Pulmonary artery endothelial cell (primary cell): ENCODE data around the gene LRRC8D. TPM values are rescaled to one million over a fixed set of nuclear protein-coding genes. Genes with fewer than 3 reads are reported as not detected.
"Not testable (repeated sequence)": the region's sequence is repeated elsewhere in the genome, so short reads cannot be mapped to it uniquely, and the experiment has no call there.

Source experiments
- DNase-seq: peaks from one replicate; pipeline ENCODE4 v3.0.0-alpha.2; 2011; ENCODE audit warnings: low read depth, low spot score
- total RNA-seq: library from RNA; depleted of rRNA; stranded (reverse); fragments of >200 nt; gene quantifications from 2 replicates; pipeline ENCODE4 v1.2.3, GENCODE V29; 2014

LRRC8D gene
- total RNA-seq, 1 donor from 2014 or later = 26.4 TPM

DNA sequence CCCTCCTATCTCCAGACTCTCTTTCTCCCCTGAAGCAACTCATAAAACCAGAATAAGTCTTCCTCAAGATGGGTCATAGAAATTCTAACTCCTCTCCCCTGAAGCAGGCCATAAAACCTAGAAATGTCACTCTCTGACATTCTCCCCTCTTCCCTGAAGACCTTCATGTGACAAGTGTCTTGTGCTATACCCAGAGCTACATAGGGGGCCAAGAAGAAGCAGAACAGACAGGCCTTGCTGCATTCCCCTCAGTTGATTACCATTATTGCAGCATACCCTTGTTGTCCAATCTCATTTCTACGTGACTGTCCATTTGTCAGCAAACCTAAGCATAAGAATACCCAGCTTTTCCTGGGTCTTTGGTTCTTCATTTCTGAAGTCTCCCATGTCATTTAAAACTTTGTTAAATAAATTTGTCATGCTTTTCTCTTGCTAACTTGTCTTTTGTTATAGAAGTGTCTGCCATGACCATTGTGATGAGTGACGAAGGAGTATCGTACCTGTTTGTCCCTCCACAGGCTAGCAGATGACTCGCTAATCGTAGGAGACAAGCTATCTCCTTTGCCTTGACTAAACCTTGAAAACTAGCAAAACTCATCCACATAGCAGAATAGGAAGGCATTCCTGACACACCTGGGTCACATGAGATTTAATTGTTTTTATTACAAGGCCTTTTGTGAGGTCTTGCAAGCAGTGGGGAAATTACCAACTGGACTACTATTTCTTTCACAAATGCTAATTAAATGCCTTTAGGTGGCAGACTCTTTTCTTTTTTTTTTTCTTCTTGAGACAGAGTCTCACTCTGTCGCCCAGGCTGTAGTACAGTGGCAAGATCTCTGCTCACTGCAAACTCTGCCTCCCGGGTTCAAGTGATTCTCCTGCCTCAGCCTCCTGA is 134.7 kb downstream of the LRRC8D start:
- DNase-seq = no peak

DNA sequence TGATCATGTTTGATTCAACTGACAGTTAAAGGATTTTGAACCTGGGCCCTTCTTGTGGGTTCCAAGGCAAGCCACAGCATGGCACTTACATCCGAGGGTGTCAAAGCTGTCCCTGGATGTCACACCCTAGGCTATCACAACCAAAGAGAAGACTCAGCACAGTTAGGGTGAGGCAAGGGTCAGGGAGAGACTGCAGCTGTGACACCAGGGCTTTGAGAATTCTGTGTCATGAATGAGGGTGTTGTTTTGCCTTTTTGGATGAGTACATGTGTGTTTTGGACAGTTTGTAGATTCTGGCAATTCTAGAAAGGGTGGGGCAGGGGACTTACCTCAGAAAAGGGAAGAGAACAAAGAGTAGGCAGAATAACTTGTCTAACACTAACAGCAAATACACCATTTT is 136.3 kb downstream of the LRRC8D start:
- DNase-seq = no peak

DNA sequence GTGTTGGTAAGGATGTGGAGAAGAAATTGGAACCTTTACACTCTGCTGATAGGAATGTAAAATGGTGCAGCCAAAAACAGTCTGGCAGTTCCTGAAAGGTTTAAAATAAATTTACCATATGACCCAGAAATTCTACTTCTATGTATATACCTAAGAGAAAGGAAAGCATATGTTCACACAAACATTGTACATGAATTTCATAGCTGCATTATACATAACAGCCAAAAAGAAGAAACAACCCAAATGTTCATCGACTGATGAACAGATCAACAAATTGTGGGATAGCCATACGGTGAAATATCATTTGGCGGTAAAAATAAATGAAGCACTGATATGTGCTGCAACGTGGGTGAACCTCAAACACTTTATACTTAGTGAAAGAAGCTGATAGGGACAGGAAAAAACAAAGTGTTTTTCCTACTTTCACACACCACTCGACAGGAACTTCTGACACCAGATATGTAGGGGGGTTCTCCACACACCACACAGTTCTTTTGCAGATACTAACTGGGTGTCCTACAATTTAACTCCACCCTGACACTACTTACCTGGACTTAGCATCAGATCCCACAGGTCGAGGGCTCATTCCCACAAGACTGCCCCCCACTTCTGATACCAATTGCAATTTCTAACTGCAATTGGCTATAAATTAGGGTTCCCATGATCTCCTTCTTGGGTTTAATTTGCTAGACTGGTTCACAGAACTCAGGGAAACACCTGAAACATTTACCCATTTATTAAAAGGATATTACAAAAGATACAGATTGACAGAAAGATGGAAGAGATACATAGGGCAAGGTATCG is 138.2 kb downstream of the LRRC8D start:
- no peak for DNase-seq

DNA sequence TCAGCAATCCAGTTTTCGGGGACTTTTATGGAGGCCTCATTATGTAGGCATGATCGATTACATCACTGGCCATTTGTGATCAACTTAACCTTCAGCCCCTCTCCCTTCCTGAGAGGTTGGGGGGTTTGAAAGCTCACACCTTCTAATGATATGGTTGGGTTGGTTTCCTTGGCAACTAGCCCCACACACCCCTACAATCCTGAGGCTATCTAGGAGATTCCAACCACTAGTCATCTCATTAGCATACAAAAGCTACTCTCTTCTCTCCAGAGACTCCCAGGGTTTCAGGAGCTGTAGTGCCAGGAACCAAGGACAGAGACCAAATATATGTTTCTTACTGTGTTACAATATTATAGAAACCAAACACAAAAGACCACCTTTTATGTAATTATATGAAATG is 138.9 kb downstream of the LRRC8D start:
- no peak for DNase-seq

DNA sequence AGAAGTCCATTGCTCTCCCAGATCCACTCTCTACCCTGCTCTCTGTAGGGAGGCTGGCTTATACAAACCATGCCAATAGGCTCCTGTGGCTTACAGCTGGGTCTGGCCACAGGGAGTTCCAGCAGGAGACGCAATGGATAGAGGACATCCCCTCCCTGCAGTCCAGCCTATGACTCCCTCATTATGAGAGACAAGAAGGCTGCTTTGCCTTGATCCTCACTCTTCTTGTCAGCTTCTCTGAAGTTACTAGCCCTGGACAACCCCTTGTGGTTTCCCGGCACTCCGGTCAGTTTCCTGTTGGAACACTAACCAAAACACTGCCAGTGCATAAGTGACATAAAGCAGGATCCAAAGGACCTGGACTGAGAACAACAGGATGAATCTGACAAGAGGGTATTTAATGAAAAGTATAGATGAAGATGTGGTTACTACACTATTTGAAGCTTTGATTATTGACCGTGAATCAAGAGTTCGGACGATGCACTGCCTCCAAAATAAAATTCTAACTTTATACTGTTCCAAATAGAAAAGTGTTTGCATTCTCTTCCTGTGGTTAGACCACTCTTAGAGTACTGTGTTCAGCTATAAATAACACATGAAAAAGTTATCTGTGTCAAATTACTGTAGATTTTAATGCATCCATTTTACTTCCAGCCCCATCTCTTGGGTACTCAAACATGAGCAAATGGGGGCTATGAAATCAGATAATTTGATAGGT is 141.4 kb downstream of the LRRC8D start:
- DNase-seq = peak; percentile 22

DNA sequence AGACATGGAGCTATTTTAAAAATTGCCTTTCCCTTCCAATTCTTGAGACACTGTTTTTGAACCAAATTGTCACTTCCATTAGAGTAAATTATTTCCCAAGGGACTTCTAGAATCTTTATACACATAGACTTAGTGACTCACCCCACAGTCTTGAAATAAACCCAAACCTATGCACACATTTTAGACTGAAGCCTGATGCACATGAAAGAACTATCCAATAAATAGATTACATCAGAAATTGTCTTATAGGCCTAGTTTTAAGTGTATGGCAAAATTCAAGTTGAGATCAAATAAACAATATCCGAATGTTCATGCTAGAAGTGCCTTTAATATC is 141.9 kb downstream of the LRRC8D start:
- no peak for DNase-seq

DNA sequence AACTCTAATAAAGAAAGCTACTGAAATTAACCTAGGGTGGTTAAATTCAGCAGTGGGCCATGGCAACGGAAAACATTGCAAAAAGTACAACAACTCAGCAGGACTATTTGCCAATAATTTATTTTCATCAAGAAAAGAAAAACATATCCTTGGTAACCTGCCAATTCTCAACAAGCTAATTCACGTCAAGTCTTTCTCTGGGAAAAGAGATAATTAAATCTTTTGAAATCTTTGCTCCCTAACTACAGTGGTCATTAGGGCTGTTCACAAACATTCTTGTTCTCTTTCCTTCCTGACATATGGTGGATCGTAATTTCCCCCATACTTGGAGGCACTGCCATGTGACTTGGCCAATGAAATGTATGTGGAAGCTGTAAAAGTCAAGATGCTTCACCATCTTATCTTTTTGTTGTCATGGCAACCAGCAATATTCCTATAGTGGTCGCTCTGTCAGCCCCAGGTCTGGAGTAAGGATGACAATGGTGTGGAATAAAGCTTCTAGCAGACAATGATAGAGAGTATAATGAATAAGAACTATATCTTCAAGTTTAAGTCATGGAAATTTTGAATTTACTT is 144.4 kb downstream of the LRRC8D start:
- peak; percentile 44 for DNase-seq

DNA sequence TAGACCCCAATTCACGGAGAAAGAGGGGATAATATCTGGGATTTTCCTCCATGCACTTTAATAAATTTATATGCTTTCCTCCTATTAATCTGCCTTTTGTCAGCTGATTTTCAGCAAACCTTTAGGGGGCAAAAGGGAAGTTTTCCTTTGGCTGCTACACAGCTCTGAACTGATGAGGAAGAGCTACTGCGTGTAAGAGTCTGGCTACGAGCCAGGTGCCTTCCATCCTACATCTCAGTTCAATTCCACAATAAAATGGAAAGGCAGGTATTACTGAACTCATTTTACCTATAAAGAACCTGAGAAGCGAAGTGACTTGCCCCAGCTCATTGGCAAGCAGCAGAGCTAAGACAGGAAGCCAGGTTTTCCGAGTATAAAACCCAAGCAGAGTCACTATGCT is 145.8 kb downstream of the LRRC8D start:
- DNase-seq = no peak

DNA sequence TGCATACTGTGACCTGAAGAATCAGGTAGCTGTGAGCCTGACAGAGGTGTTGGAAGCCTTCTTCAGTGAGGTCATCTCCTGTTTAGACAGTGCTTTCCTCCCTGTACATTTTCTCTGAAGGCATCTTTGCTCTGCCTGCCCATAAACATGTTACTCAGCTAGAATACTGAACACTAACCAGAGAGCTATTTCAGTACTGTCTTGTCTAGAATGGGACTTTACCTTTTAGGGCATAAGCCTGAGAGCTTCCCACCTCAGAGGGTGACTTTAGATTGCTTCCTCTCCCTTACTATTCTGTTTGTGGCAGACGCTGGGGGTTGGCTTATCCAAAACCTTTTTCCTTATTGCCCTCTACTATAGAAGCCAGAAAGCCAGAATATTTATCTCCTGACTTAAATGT is 150.8 kb downstream of the LRRC8D start:
- DNase-seq = no peak

DNA sequence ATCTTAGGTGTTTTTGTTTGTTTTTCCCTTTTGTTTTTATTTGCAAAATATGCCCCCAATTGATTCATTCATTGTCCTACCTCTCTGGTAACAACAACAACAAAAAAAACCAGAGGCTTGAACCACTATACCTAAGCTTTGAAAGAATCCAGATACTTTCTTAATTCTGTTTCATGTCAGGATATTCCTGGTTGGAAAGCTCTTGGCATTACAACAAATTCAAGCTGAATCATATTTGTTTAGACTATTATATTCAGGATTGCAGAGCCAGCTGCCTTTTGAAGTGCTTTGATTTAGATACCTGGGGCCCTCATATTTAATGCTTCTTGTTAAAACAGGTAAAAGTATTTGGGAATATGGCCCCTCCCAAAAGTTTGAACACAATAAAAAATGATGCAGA is 151.2 kb downstream of the LRRC8D start:
- DNase-seq = no peak

DNA sequence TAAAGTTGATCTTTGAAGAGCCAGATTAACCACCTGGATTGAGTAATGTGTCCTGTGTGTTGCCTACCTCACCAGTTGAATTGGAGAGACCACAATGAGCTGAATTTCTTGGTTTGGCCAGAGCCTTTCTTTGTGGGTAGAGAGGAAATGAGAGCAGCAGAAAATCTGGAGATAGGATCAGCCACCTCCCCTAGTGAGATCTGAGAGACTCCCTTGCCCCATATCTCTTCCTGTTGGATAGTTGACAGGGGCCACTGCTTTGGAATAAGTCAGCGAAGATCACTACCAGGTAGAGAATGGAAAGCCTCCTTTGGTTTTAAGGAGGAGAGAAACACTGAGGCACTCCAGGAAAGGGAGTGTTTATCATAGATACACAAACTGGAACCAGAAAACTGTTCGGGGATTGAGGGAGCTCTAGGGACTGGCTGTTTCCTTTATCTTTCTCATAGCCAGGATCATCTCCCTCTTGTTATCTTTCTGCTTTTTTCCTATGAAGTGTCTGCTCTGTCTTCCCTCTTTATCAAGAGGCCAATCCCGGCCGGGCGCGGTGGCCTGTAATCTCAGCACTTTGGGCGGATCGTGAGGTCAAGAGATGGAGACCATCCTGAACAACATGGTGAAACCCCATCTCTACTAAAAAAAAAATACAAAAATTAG is 152.8 kb downstream of the LRRC8D start:
- DNase-seq = no peak

DNA sequence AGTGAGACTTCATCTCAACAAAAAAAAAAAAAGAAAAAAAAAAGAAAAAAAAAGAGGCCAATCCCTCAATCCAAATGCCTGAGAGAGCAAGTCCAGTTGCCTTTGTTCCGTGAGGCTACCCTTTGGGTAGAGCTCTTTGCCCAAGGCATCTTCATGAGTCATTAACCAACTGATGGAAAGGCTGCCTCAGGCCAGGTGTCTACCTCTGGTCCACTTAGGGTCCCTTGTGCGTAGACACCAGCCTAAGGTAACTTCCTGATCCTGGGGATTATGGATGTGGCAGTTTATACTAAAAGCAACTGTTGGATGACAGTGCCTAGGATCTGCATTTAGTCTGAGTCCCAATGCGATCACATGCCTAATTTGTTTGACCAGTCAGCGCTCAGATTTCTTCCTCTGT is 153.4 kb downstream of the LRRC8D start:
- no peak for DNase-seq

DNA sequence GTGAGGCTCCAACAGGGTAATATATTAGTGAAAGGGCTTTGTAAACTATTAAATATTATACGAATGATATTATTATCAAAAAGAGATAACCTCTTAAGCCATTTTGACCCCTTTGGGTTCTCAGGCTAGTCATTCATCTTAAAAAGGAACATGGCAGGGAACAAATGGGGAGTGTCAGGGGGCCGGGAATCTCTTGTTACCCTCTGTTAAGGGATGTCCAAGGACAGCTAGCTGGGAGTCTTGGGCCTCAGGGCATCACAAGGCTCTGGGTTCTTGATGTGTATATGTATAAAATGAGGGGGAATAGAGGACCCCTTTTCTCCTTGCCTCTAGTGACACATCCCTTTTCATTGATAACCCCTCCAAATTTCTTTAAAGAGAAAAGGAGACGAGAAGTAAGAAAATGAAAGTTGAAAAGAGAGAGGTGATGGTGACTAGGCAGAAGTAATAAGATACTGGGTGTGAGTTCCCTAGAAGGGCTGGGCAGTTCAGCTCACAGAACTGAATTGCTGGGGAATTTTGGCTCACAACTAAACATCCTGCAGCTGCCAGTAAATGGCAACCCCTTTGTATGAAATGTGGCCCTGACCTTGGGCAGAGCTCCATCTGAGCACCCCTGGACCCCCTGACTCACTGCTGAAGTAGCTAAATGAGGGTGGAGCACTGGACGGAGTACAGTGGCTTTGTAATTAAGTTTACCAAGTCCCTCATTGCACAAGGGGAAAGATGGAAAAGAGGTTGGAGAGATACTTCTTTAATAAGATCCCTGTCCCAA is 154.1 kb downstream of the LRRC8D start:
- no peak for DNase-seq

DNA sequence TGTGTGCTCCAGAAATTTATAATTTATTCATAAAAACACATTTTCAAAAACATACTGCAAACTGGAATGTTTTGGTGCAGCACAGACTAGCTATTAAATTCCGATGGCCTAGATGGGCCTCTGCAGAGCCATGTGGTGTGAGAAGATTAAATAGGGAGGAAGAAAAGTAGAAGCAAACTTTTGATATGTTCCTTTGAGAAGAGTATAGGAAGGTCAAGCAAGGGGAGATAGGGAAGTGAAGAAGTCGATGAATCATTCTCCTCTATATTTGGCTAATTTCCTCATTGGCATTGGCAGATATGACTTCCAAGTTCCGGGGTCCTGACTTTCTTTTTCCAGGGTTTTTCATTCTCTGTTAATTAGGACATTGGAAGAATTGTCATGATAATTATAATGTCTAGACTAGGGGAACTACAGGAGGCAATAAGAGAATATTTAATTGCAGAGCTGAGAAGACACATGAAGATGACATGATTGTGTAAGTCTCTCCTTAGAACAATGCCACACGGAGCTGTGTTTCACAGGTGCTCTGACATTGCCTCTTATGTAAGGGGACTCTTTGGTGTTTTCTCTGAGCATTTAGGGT is 154.8 kb downstream of the LRRC8D start:
- DNase-seq = no peak

DNA sequence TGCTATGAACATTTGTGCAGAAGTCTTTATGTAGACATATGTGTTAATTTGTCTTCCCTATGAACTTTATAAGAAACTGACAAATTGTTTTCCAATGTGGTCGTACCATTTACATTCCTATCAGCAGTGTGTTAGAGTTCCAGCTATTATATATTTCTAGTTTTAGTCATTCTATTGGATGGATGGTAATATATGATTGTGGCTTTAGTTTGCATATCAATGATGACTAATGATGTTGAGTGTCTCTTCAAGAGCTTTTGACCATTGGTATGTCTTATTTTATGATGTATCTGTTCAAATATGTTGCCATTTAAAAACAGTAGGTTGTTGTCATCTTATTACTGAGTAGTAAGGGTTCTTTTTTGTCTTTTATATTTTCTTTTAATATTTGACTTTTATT is 157.9 kb downstream of the LRRC8D start:
- DNase-seq = no peak

DNA sequence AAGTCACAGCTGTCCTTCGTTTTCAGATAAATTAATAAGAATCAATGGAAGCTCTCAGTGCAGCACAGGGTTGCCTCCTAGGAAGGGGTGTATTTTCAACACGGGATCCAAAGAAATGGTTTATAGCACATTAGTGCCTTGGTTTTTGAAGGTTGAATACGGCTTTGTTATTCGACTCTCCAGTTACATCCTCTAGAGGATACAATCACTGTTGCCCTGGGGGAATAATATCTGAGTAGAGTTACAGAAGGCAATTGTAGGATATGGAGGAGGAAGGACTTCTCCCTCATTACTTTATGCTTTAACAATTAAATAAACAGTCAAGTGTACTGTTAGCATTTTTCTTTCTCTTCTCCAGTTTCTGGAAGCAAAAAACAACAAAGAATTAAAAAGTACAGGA is 159.8 kb downstream of the LRRC8D start:
- DNase-seq = no peak

DNA sequence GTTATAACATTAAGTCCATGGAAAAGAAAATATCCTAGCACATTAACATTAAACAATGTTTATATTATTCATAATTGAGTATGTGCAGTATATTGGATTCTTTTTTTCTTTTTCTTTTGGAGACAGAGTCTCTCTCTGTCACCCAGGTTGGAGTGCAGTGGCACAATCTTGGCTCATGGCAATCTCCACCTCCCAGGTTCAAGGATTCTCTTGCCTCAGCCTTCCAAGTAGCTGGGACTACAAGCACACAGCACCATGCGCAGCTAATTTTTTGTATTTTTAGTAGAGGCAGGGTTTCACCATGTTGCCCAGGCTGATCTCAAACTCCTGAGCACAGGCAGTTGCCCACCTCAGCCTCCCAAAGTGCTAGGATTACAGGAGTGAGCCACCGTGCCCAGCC is 162.0 kb downstream of the LRRC8D start:
- DNase-seq = not testable (repeated sequence)

DNA sequence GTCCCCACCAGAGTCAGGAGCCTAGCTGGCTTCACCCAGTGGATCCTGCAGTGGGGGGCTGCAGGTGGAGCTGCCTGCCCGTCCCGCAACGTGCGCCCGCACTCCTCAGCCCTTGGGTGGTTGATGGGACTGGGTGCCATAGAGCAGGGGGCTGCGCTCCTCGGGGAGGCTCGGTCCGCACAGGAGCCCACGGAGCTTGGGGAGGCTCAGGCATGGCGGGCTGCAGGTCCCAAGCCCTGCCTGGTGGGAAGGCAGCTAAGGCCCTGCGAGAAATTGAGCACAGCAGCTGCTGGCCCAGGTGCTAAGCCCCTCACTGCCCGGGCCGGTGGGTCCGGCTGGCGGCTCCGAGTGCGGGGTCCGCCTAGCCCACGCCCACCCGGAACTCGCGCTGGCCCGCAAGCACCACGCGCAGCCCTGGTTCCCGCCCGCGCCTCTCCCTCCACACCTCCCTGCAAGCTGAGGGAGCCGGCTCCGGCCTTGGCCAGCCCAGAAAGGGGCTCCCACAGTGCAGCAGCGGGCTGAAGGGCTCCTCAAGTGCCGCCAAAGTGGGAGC is 163.8 kb downstream of the LRRC8D start:
- not testable (repeated sequence) for DNase-seq

DNA sequence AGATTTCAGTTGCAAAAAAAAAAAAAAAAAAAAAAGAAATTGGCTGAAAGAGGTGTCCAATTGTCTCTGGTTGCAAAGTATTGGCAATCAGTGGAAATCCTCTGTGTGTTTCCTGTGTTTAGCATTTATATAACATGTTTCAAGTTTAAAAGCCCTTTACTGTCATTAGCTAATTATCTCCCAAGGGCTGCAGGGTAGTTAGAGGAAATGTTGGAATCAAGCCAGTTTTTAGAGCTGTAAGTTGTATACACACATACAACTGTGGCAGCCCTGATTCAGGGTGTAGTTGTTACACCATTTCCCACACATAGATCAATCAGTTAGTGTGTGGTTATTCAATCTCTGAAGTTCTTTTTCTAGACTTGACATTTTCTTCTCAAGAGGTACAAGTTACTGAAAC is 165.2 kb downstream of the LRRC8D start:
- no peak for DNase-seq
